GM12891 (cell line): ENCODE results near the gene CDY1.
"Not testable (repeated sequence)": the region's sequence is repeated elsewhere in the genome, so short reads cannot be mapped to it uniquely, and the experiment has no call there.

Source experiments
- POLR2A ChIP-seq: IDR thresholded peaks from 2 replicates; pipeline ENCODE4 v1.6.1; 2011; ENCODE audit warnings: low read depth, low read length, control low read depth
- POLR2AphosphoS5 ChIP-seq: IDR thresholded peaks from 2 replicates; pipeline ENCODE4 v1.6.1; 2011; ENCODE audit warnings: low read depth, low read length, control low read depth

- TF ChIP-seq POLR2AphosphoS5, POLR2A: not testable (repeated sequence)
Measured at GRCh38 chrY:25593336-25593735, 28.6 kb upstream of the CDY1 start.
